Measurements from ENCODE around the gene IQSEC2. TPM values are rescaled to one million over a fixed set of nuclear protein-coding genes. Genes with fewer than 3 reads are reported as not detected.

IQSEC2 gene
- total RNA-seq, 1 experiment from 2014 or later = 8.5 TPM

- Histone ChIP-seq H3F3A (ENCODE audit: low read length, unreplicated experiment) (no peaks in the 10 kb centered on the region), H3K27me3 (ENCODE audit: low read length) (no peaks in the 10 kb centered on the region), H3K79me2 (ENCODE audit: low read length) (no peaks in the 10 kb centered on the region), H3K27ac (ENCODE audit: low read length) (no peak overlapping the region), H3K4me1 (ENCODE audit: insufficient read depth, low read length) (peaks cover 4% of the 10 kb centered on the region; the same call in 1 of the 2 replicates), H3K9me3 (ENCODE audit: low read length) (no peaks in the 10 kb centered on the region), H2AFZ (ENCODE audit: low read length) (no peak overlapping the region), H3K4me2 (ENCODE audit: low read length) (no peak overlapping the region), H3K4me3 (ENCODE audit: low read length) (no peak overlapping the region), H3K36me3 (ENCODE audit: low read depth, low read length) (no peaks in the 10 kb centered on the region), H4K20me1 (ENCODE audit: low read length) (no peaks in the 10 kb centered on the region), H3K9ac (ENCODE audit: low read length) (no peak overlapping the region), H3K9me2 (replicated peaks; ENCODE audit: low read length) (no peaks in the 10 kb centered on the region)
- intact Hi-C loops (cut with micrococcal nuclease) = no loop called here
- ChIA-PET CTCF (no interaction called here), POLR2A (ENCODE audit: unreplicated experiment) (no interaction called here)
- no TSS peak for BruUV-seq (replicated peaks)
- DNase-seq = no peak
- TF ChIP-seq EZH2phosphoT487 (IDR thresholded peaks at IDR 0.05; ENCODE audit: borderline replicate concordance, low read length) = no peak
- TF ChIP-seq EZH2 (IDR thresholded peaks at IDR 0.05; ENCODE audit: low read length, unreplicated experiment) = no peak
- no peak for TF ChIP-seq CTCF (conservative IDR thresholded peaks at IDR 0.05; ENCODE audit: low read depth, low read length)
- ATAC-seq = no peak
Measured at GRCh38 chrX:53303195-53303594, 21.8 kb upstream of the IQSEC2 start.

- BruUV-seq (replicated peaks) = no TSS peak
- H3K9me2 ChIP-seq (replicated peaks; ENCODE audit: low read length) = no peaks in the 10 kb centered on the region
- no peaks in the 10 kb centered on the region for H3K79me2 ChIP-seq (ENCODE audit: low read length)
- DNase-seq (no peak), ATAC-seq (no peak)
- no peaks in the 10 kb centered on the region for H3K9me3 ChIP-seq (ENCODE audit: low read length)
- H2AFZ ChIP-seq (ENCODE audit: low read length) = no peak overlapping the region
- no peak for TF ChIP-seq EZH2phosphoT487 (IDR thresholded peaks at IDR 0.05; ENCODE audit: borderline replicate concordance, low read length)
- no peak for TF ChIP-seq EZH2 (IDR thresholded peaks at IDR 0.05; ENCODE audit: low read length, unreplicated experiment)
- TF ChIP-seq CTCF (conservative IDR thresholded peaks at IDR 0.05; ENCODE audit: low read depth, low read length) = no peak
- no peak overlapping the region for H3K4me2 ChIP-seq (ENCODE audit: low read length)
- no peaks in the 10 kb centered on the region for H4K20me1 ChIP-seq (ENCODE audit: low read length)
- H3K27me3 ChIP-seq (ENCODE audit: low read length) = no peaks in the 10 kb centered on the region
- CTCF ChIA-PET = no interaction called here
- no peak overlapping the region for H3K9ac ChIP-seq (ENCODE audit: low read length)
- H3K4me1 ChIP-seq (ENCODE audit: insufficient read depth, low read length) = no peaks in the 10 kb centered on the region
- intact Hi-C loops (cut with micrococcal nuclease) = no loop called here
- no peak overlapping the region for H3K4me3 ChIP-seq (ENCODE audit: low read length)
- no peaks in the 10 kb centered on the region for H3K36me3 ChIP-seq (ENCODE audit: low read depth, low read length)
- POLR2A ChIA-PET (ENCODE audit: unreplicated experiment) = no interaction called here
- H3F3A ChIP-seq (ENCODE audit: low read length, unreplicated experiment) = no peaks in the 10 kb centered on the region
- no peak overlapping the region for H3K27ac ChIP-seq (ENCODE audit: low read length)
Measured at GRCh38 chrX:53300157-53300556, 18.8 kb upstream of the IQSEC2 start.

- ChIA-PET POLR2A (ENCODE audit: unreplicated experiment) (no interaction called here), CTCF (interaction anchor here (0.6 to 0.9 kb wide), 3 partner anchors 23 to 142 kb away, joined by 3 to 4 read pairs (median 3); no protein-coding TSS in a partner anchor)
- H3K4me1 ChIP-seq (ENCODE audit: insufficient read depth, low read length) = no peaks in the 10 kb centered on the region
- no peaks in the 10 kb centered on the region for H3K36me3 ChIP-seq (ENCODE audit: low read depth, low read length)
- DNase-seq (peak; percentile 25), ATAC-seq (no peak)
- no peaks in the 10 kb centered on the region for H4K20me1 ChIP-seq (ENCODE audit: low read length)
- peak; percentile 60 for TF ChIP-seq CTCF (conservative IDR thresholded peaks at IDR 0.05; ENCODE audit: low read depth, low read length)
- no peak for TF ChIP-seq EZH2phosphoT487 (IDR thresholded peaks at IDR 0.05; ENCODE audit: borderline replicate concordance, low read length)
- intact Hi-C loops (cut with micrococcal nuclease) = no loop called here
- no peaks in the 10 kb centered on the region for H3K9me3 ChIP-seq (ENCODE audit: low read length)
- BruUV-seq (replicated peaks) = no TSS peak
- H3K4me3 ChIP-seq (ENCODE audit: low read length) = no peak overlapping the region
- no peak overlapping the region for H3K9ac ChIP-seq (ENCODE audit: low read length)
- no peak overlapping the region for H3K4me2 ChIP-seq (ENCODE audit: low read length)
- H3K9me2 ChIP-seq (replicated peaks; ENCODE audit: low read length) = no peaks in the 10 kb centered on the region
- no peak overlapping the region for H3K27ac ChIP-seq (ENCODE audit: low read length)
- H3K79me2 ChIP-seq (ENCODE audit: low read length) = no peaks in the 10 kb centered on the region
- H3K27me3 ChIP-seq (ENCODE audit: low read length) = no peaks in the 10 kb centered on the region
- no peaks in the 10 kb centered on the region for H3F3A ChIP-seq (ENCODE audit: low read length, unreplicated experiment)
- no peak overlapping the region for H2AFZ ChIP-seq (ENCODE audit: low read length)
Measured at GRCh38 chrX:53294024-53294648, 12.8 kb upstream of the IQSEC2 start.
